SH-SY5Y (cell line): ENCODE data around the gene RAP2C.

Experiments
- GATA2 ChIP-seq: IDR thresholded peaks from 2 replicates; pipeline ENCODE4 v1.6.1; 2011; ENCODE audit warnings: mild to moderate bottlenecking, low read depth, low read length
- GATA3 ChIP-seq: IDR thresholded peaks from 2 replicates; pipeline ENCODE4 v1.6.1; 2011; ENCODE audit warnings: low read depth, mild to moderate bottlenecking, low read length, moderate library complexity

Gene RAP2C

DNA sequence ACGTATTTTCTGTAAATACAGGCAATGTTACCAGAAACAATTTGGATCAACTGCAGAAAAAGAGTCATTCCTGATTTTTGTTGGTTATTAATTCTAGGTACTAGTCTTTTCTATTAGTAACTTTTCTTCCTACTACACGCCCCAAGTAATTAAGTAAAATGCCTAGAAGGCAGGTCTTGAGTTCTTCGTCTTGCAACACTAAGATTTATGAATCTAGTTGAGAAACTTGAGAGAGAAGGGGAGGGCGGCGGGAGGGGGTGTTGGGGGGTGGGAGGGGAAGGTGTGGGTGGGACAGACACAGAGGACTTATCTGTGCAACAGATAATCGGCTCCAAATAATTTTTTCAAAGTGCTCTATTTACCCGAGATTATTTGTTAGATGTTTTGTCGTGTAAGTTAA is 3.0 kb downstream of the RAP2C start:
- TF ChIP-seq GATA2, result no peak

DNA sequence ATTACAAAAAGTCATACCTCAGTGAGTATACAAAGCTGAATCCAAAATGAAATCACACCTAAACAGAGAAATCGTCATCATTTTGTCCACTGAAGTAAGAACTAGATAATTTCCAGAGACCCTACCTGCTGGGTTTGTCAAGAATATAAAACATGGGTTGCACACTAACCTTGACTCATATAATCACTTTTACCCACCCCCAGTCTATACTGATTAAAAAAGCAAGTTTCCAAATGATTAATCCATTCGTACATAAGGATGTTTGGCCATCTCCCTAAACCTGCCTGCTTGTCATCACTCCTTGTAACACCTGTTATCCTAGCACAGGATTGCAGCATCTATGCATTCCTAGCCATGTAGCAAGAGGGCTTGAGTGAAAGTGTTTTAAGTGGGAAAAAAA is 4.7 kb downstream of the RAP2C start:
- no peak for TF ChIP-seq GATA2
- no peak for TF ChIP-seq GATA3

DNA sequence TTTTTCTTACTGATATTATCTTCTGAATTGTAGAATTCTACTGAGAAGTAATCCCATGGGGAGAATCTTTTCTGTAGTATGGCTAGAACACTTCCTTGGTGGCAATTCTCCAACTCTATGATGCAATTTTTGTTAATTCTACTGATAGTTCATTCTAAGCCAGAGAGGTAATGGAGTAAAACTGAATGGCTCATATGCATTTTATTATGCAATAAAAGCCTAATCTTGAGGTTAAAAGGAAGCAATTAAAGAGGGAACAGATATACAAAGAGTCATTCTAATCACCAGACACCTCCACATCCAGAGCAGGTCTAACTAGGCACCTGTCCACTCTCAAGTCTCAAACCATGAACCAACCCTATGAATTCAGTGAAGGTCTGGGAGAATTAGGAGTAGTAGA is 9.7 kb downstream of the RAP2C start:
- TF ChIP-seq GATA3 (no peak), GATA2 (no peak)

DNA sequence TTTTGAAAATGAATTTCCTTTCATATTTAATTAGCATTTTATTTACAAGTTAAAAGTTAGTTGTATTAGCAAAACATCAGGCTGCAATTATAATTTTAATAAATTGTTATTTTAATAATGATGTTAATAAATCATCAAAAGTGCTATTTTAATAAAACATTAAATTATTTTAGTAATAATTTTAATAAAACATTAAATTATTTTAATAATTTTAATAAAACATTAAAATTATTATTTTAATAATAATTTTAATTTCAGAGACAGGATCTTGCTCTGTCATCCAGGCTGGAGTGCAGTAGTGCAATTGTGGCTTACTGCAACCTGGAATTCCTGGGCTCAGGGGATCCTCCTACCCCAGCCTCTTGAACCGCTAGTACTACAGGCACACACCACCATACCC is 10.8 kb downstream of the RAP2C start:
- TF ChIP-seq GATA3, result no peak
- no peak for TF ChIP-seq GATA2

DNA sequence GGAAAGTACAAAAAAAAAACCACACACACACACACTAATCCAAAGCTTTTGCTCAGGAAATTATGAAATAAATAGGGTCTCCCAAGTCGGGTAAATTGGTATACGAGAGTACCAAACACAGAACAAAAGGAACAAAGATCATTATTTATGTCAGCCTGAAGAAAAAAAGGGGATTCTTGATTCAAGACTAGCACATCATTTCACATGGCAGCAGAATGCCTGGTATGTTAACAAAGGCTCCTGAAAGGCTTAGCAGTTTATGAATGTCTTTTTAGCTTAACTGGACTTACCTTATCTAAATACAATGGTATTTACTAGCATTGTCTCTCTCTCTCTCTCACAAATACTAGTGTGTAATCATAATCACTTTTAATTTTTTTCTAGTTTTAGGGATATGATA is 11.3 kb downstream of the RAP2C start:
- TF ChIP-seq GATA2 (no peak), GATA3 (no peak)

DNA sequence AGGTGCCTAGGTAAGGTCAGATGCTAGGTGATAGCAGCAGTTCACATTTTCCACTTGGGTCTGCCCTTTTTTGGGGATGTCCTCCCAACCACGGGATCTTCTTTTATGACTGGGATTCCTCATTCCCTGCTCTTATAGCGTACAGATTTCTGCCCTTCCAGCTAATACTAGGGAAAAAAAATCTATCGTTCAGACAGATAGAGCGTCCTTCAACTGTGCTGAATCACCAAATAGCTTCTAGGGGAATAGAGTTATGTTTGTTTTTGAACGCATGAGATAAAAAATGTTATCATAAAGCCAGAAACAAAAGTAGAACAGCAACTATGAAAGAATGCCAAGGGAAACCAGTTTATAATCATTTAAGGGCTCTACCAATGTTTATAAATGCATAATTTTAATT is 13.0 kb downstream of the RAP2C start:
- no peak for TF ChIP-seq GATA3
- no peak for TF ChIP-seq GATA2

DNA sequence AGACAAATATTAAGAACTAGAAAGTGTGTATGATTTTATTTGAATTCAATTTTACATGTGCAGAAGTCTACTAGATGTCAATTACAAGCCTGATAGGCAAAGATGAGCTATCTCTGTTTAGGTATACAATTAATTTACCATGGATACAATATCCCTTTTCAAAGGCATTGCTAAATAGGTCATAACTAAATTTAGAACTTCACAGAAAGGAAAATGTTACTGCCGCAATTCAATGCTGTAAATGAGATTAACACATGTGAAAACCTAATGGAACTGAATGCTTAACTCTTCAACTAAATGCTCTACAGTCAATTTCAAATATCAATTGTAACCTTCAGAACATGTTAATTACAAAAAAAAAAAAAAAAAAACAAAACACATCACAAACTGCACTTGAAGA is 14.6 kb downstream of the RAP2C start:
- TF ChIP-seq GATA3 (no peak), GATA2 (no peak)

DNA sequence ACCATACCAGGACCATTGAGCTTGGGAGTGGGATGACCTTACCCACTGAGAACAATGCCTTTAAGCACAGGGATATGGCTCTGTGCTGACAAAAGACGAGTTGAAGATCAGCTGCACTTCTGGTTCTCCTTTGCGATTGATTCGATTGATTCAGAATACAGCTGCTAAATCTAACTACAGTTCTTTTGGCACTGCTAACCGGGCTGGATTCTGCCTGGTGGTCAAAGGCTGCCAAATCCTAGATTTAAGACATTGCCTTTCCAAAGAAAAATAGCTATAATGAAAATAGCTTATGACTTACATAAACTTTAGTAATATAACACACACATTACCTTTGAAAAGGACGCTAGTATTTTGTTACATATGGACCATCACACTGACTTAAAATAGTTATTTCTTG is 18.3 kb downstream of the RAP2C start:
- TF ChIP-seq GATA2, result no peak
- no peak for TF ChIP-seq GATA3

DNA sequence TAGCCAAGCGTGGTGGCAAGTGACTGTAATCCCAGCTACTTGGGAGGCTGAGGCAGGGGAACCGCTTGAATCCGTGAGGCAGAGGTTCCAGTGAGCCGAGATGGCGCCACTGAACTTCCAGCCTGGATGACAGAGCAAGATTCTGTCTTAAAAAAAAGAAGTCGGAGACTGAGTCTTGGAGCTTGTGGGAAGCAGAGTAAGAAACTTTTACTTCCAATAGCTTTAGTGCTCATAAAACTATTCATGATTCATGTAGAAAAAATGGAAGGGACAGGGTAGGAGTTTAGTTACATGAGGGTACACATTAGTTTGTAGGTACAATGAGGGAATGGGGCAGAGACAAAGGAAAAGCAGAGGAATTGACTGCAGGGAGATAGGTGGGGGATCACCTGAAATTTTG is 19.3 kb downstream of the RAP2C start:
- TF ChIP-seq GATA2, result no peak
- no peak for TF ChIP-seq GATA3

DNA sequence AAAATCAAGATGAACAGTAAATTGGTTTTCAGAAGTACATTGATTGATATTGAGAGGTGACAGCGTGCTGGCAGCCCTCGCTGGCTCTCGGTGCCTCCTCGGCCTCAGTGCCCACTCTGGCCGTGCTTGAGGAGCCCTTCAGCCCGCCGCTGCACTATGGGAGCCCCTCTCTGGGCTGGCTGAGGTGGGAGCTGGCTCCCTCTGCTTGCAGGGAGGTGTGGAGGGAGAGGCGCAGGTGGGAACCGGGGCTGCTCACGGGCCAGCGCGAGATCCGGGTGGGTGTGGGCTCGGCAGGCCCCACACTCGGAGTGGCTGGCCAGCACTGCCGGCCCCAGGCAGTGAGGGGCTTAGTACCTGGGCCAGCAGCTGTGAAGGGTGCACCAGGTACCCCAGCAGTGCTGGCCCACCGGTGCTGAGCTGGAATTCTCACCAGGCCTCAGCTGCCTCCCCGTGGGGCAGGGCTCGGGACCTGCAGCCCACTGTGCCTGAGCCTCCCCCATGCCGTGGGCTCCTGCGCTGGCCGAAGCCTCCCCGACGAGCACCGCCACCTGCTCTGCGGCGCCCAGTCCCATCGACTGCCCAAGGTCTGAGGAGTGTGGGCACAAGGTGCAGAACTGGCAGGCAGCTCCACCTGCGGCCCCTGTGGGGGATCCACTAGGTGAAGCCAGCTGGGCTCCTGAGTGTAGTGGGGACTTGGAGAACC is 25.2 kb downstream of the RAP2C start:
- no peak for TF ChIP-seq GATA3
- TF ChIP-seq GATA2, result no peak

DNA sequence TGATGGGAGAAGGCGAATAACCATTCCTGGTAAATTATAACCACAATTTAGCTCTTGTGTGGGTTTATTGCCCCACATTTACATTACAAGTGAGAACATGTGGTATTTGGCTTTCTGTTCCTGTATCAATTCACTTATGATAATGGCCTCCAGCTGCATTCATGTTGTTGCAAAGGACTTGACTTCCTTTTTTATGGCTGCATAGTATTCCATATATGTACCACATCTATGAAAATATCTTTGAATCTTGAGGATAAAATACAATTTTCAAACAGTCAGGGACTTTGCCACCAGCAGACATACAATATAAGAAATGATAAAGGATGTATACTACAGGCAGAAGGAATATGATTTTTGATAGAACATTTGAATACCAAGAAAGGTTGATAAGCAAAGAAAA is 27.3 kb downstream of the RAP2C start:
- no peak for TF ChIP-seq GATA2
- no peak for TF ChIP-seq GATA3

DNA sequence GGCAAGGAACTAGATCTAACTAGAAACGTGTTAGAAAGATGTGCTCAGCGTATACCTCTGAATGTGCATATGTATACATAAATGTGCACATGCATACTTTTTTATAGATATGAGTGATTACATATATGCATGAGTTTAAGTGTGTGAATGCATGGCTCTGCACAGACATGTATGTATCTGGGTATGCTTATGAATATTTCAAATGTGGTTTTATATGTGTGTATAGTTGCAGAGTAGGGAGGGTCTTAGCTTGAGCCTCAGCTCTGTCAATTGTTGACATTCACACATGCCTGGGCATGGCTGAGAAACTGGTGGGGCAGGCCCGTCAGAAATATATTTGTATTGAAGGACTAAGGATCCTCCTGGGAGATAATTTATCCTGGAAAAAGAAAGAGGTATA is 31.1 kb downstream of the RAP2C start:
- no peak for TF ChIP-seq GATA3
- TF ChIP-seq GATA2, result no peak

DNA sequence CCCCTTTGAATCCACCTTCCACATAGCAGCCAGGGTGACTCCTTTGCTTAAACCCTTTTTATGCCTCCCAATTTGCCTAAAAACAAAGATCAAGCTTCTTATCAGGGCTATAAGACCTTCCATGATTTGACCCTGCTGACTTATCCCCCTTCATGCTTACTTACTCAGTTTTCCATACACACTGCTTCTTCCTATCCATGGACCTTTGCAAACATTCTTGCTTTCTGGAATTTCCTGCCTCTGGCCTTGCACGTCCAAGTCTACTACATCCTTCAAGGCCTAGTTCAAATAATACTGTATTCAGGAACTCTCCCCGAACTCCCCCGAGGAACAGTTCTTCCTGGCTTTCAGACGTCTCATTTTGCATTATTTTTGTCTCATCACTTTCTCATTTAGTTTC is 31.8 kb downstream of the RAP2C start:
- TF ChIP-seq GATA3, result no peak
- no peak for TF ChIP-seq GATA2

DNA sequence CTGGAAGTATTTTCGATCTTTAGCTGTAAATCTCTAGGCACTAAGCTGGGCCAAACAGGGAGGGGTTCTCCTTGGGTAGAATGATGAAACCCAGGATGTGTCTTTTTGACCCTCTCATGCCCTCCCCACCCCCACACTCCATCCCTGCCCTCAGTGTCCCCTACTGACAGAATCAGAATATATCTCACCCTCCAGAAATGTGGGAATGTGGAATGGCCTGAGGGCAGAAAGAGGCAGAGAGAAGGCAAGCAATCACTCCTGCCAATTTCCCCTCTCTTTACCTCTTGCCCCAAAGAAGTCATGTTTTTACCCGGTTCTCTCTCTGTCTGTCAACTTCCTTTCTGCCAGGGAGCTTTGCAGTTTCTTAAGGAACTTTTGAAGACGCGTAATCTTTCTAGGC is 34.4 kb downstream of the RAP2C start:
- TF ChIP-seq GATA3, result no peak
- no peak for TF ChIP-seq GATA2

DNA sequence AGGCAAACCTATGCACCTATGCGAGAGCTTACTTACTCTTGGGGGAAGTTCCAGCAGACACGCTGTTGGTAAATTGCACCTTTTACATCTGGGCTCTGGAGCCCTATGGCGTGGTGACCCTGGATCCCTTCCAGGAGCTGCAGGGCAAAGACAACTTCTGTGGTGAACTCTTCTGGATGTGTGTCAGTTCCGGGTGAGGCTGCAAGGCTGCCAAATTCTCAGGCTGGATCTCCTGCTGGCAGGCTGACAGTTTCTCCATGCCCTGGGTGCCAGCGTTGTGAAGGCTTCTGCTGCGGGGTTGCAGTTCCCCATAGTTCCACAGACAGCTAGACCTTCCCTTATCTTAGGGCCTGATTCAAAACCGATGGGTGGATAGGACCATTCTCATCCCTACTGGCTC is 37.9 kb downstream of the RAP2C start:
- TF ChIP-seq GATA2 (no peak), GATA3 (no peak)

DNA sequence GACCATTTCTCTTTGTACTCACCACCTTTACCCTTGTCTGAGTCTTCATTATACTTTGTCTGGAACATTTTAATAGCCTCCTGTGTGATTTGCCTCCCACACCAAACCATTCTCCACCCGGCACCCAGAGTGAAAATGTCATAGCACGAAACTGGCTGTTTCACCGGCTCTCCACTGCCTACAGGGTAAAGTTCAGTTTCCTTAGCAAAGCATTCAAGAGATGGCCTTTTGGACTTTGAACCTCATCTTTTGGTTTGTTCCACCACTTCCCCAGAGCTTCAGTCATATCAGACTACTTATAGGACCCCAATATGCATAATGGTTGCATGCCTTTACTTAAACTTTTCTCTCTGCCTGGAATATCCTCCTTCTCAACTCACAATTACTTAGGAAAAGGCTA is 38.3 kb downstream of the RAP2C start:
- TF ChIP-seq GATA3, result no peak
- TF ChIP-seq GATA2, result no peak
